ENCODE data around the gene XPO5. TPM values are rescaled to one million over a fixed set of nuclear protein-coding genes. Genes with fewer than 3 reads are reported as not detected.
A peak's percentile ranks its signal among the peaks of the same experiment; 100 is the strongest.
"Not testable (repeated sequence)": the region's sequence is repeated elsewhere in the genome, so short reads cannot be mapped to it uniquely, and the experiment has no call there.

The XPO5 gene
- total RNA-seq, 2 donors from 2014 or later = 38.3 to 48.6 TPM

DNA sequence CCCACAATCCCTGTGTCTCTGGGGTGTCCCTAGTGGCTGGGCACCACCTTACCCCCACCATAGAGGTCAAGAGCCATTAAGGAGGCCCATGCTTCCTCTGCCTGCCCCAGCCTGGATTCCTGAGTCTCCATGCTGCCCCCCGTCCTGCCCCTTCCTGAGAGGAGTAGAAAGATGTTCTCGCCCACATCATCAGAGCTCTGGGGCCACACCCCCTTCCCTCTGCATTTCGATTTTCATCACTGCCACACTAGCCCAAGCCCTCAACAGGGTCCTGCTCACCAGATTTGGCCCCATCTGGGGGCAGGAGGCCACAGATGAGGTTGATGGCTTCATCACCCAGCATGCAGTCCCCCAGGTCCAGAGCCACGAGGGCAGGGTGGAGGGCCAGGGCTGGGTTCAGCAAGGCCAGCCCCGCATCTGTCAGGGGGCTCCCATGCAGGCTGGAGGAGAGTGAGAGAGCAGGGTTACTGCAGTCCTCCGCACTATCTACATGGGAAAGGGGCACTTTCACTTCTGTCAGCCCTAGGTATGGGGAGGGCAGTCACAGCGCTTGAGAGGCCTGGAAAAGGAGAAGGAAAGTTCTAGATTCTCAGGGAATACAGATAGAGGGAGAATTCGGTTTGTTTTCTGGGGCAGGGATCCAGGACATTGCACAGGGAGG is 67.2 kb downstream of the XPO5 start:
- DNase-seq (no peak), ATAC-seq (no peak)
- Mint-ChIP-seq H3K4me3 (peak overlapping the region; percentile 96), H3K27ac (peak overlapping the region; percentile 94), H3K36me3 (ENCODE audit: low read depth) (peaks cover 3% of the 10 kb centered on the region), H3K4me1 (peaks cover 30% of the 10 kb centered on the region), H3K27me3 (peaks cover 22% of the 10 kb centered on the region)
- H3K9me3 ChIP-seq (ENCODE audit: control insufficient read depth, low read length, poor library complexity, severe bottlenecking) = no peaks in the 10 kb centered on the region

DNA sequence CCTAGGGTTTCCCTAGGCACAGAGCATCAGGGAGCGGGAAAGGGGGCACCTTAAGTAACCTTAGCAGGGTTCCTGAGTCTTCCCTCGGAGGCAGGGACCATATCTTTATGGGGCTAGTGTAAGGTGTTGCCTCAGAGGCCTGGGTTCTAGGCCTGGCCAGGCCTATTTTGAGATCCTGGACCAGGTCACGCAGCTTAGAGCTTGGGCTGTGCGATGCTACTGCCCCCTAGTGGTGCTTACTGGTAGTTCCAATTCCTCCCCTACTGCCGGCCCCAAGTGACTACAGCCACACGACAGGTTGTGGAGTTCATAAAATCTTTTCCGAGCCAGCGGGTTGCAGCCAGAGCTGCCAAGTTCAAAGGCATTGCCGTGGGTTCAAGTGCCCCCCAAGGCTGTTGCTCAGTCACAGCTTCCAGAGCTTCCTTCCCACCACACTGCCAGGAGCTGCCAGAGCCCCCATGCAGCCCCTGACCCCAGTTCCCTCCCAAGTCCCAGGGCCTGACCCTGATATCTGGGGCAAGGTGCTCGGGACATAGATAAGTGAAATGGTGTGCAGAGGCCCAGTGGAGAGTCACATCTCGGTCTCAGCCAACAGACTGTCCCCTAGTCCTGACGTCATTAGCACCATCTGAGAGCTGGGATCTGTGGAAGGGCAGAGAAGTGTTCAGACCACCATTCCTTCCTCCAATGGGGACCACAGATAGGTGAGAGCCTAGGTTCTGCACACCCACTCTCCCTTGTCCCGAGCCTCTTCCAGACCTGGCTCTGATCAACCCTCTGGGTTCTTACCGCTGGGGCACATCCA is 69.0 kb downstream of the XPO5 start:
- no peak overlapping the region for H3K4me3 Mint-ChIP-seq

DNA sequence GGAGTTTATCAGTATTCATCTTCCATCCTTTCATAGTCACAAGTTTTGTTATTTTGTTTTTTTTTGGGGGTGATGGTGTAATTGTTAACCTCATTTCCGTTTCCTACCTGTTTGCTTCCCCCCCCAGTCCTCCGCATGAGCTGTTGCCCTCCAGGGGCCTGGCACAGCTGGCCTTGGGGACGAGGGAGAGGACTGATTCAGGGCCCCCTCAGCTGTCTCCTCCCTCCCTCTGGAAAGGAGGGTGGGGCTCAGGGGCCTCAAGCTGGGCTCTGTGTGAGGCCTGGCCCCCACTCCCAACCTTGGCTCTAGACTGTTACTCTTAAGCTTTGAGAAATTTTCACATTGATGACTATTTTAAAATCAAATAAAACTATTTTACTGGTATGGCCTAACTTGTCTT is 69.7 kb downstream of the XPO5 start:
- DNase-seq = no peak
- Mint-ChIP-seq H3K27ac (peak overlapping the region; percentile 72), H3K4me3 (no peak overlapping the region), H3K36me3 (ENCODE audit: low read depth) (peaks cover 5% of the 10 kb centered on the region), H3K4me1 (peaks cover 22% of the 10 kb centered on the region), H3K27me3 (peaks cover 22% of the 10 kb centered on the region)
- no peaks in the 10 kb centered on the region for H3K9me3 ChIP-seq (ENCODE audit: control insufficient read depth, low read length, poor library complexity, severe bottlenecking)
- no peak for ATAC-seq

More for the DNA sequence above, 69.0 kb downstream of the XPO5 start:
- Mint-ChIP-seq H3K27me3 (peaks cover 22% of the 10 kb centered on the region), H3K36me3 (ENCODE audit: low read depth) (peaks cover 3% of the 10 kb centered on the region), H3K27ac (peak overlapping the region; percentile 72), H3K4me1 (peaks cover 25% of the 10 kb centered on the region)
- ATAC-seq = peak; percentile 67
- DNase-seq = peak; percentile 59 to 76 (median 63)
- no peaks in the 10 kb centered on the region for H3K9me3 ChIP-seq (ENCODE audit: control insufficient read depth, low read length, poor library complexity, severe bottlenecking)

DNA sequence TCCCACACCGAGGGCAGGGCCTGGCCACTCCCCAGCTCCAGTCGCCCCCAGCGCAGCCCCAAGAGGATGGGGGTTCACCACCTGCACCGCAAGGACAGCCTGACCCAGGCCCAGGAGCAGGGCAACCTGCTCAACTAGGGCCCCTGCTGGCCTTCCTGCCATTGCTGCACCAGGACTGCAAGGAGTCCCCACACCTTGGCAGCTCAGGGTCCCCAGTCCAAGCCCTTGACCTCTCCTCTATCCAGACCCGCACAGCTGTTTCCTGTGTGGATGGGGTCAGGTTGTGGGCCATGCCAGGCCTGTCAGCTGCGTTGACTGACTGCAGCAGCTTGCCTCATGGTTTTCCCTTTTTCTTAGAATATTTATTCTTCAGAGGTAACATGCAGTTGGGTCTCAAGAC is 70.1 kb downstream of the XPO5 start:
- peaks cover 22% of the 10 kb centered on the region for H3K27me3 Mint-ChIP-seq
- no peaks in the 10 kb centered on the region for H3K9me3 ChIP-seq (ENCODE audit: control insufficient read depth, low read length, poor library complexity, severe bottlenecking)
- H3K4me1 Mint-ChIP-seq = peaks cover 20% of the 10 kb centered on the region
- H3K4me3 Mint-ChIP-seq = no peak overlapping the region
- DNase-seq (no peak), ATAC-seq (no peak)
- peak overlapping the region; percentile 72 for H3K27ac Mint-ChIP-seq
- peaks cover 6% of the 10 kb centered on the region for H3K36me3 Mint-ChIP-seq (ENCODE audit: low read depth)

DNA sequence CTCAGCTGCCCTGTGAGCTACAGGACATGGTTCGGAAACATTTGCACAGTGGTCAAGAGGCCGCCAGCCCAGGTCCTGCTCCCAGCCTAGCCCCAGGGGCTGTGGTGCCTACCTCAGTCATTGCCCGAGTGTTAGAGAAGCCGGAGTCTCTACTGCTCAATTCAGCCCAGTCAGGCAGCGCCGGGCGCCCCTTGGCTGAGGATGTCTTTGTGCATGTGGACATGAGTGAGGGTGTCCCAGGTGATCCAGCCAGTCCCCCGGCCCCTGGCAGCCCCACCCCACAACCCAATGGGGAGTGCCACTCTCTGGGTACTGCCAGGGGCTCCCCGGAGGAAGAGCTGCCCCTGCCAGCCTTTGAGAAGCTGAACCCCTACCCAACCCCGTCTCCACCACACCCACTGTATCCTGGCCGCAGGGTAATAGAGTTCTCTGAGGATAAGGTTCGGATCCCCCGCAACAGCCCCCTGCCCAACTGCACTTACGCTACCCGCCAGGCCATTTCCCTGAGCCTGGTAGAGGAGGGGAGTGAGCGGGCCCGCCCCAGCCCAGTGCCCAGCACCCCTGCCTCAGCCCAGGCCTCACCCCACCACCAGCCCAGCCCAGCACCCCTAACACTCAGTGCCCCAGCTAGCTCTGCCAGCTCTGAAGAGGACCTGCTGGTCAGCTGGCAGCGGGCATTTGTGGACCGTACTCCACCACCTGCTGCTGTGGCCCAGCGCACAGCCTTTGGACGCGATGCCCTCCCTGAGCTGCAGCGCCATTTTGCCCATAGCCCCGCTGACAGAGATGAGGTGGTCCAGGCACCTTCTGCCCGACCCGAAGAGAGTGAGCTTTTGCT is 70.9 kb downstream of the XPO5 start:
- no peak for ATAC-seq
- Mint-ChIP-seq H3K4me1 (peaks cover 17% of the 10 kb centered on the region), H3K27me3 (peaks cover 22% of the 10 kb centered on the region), H3K36me3 (ENCODE audit: low read depth) (peaks cover 7% of the 10 kb centered on the region), H3K4me3 (no peak overlapping the region), H3K27ac (no peak overlapping the region)
- no peak for DNase-seq
- H3K9me3 ChIP-seq (ENCODE audit: control insufficient read depth, low read length, poor library complexity, severe bottlenecking) = no peaks in the 10 kb centered on the region

DNA sequence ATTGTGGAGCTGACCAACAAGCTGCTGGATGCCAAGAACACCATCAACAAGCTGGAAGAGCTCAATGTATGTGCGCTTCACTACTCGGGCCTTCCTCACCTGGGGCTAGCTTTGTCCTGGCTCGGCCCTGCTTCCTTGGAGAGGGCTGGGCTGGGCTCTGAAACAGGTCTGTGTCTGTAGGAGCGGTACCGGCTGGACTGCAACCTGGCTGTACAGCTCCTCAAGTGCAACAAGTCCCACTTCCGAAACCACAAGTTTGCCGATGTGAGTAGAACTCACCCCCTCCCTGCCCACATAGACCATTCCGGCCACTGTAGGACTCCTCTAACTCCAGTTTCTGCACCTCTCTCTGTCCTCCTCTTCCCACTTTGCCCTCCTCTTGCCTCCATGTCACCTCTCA is 72.4 kb downstream of the XPO5 start:
- H3K4me3 Mint-ChIP-seq = no peak overlapping the region
- H3K4me1 Mint-ChIP-seq = peaks cover 9% of the 10 kb centered on the region
- ATAC-seq (no peak), DNase-seq (no peak)
- no peak overlapping the region for H3K27ac Mint-ChIP-seq
- H3K27me3 Mint-ChIP-seq = peaks cover 12% of the 10 kb centered on the region
- H3K36me3 Mint-ChIP-seq (ENCODE audit: low read depth) = peaks cover 7% of the 10 kb centered on the region
- H3K9me3 ChIP-seq (ENCODE audit: control insufficient read depth, low read length, poor library complexity, severe bottlenecking) = no peaks in the 10 kb centered on the region

DNA sequence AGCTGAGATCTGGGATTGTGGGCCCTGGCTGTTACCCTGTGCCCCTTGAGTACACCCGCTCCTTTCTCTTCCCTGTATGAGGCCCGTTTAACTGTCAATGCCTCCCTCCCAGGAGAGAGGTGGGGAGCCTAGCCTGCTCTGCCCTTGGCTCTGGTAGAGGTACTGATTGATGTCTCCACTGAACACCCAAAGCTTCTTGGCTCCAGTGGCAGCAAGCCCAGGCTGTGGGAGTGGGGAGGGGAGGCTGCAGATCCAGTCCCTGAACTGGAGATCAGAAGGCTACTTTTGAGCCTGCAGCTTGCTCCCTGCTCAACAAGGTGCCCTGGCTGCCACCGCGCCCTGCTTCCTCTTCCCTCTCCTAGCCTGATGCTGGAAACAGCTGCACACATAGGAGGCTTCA is 73.2 kb downstream of the XPO5 start:
- H3K9me3 ChIP-seq (ENCODE audit: control insufficient read depth, low read length, poor library complexity, severe bottlenecking) = no peaks in the 10 kb centered on the region
- Mint-ChIP-seq H3K4me3 (no peak overlapping the region), H3K4me1 (peaks cover 9% of the 10 kb centered on the region), H3K27ac (no peak overlapping the region), H3K27me3 (peaks cover 4% of the 10 kb centered on the region), H3K36me3 (ENCODE audit: low read depth) (peaks cover 7% of the 10 kb centered on the region)
- no peak for DNase-seq
- no peak for ATAC-seq

DNA sequence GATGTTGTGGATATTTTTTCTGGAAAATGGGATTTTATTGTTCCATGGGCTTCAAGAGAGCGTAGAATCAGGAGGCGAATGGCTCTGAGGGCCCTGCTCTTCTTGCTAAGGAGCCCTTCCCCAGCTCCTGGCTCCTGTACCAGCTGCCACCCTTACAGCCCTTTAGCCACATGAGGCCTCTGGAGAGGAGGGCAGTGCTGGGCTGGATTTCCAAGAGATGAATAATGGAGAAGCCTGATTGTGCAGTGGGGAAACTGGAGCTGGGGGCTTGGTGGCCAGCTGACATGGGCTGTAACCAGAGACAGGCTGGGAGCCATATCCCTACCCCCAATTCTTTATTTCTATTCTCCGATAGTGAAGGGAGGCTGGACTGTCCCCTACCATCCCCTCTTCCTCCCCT is 74.9 kb downstream of the XPO5 start:
- Mint-ChIP-seq H3K27ac (no peak overlapping the region), H3K4me1 (peaks cover 5% of the 10 kb centered on the region), H3K4me3 (no peak overlapping the region), H3K27me3 (no peaks in the 10 kb centered on the region), H3K36me3 (ENCODE audit: low read depth) (peaks cover 7% of the 10 kb centered on the region)
- H3K9me3 ChIP-seq (ENCODE audit: control insufficient read depth, low read length, poor library complexity, severe bottlenecking) = no peaks in the 10 kb centered on the region
- ATAC-seq (no peak), DNase-seq (no peak)

DNA sequence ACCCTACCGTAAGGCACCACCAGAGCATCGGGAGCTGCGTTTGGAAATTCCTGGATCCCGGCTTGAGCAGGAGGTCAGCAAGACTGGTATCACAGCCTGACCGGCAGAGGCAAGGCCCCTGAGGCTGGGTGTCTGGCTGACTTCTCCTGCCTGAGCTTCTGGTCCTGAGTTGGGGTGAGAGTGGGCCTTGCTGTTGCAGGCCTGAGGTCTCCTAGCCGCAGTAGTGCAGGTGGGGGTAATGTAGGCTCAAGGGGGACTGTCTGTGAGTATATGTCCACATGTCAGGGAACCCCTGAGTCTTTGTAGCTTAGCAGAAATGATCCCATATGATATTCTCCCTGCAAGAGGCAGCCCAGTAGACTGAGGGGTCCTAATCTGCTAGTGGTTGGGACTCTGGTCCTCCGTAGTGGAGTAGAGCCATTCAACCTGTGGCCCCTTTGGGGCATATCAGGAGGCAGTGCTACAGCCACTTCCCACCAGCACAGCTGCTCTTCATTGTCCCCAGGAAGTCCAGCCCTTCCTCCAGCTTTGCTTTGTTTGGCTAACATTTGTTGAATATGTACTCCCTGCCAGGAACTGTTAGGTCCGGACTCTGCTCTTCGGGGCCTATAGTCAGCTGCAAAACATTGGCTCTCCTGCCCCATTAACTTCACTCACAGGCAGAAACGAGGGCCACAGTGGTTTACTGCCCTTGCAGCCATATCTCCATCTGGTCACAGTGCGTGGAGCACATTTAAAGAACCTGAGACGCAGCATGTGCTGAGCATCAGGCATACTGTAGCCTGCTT is 76.6 kb downstream of the XPO5 start:
- DNase-seq (no peak), ATAC-seq (no peak)
- H3K27me3 Mint-ChIP-seq = no peaks in the 10 kb centered on the region
- H3K27ac Mint-ChIP-seq = no peak overlapping the region
- H3K4me1 Mint-ChIP-seq = peaks cover 14% of the 10 kb centered on the region
- H3K36me3 Mint-ChIP-seq (ENCODE audit: low read depth) = peaks cover 7% of the 10 kb centered on the region
- H3K4me3 Mint-ChIP-seq = no peak overlapping the region
- no peaks in the 10 kb centered on the region for H3K9me3 ChIP-seq (ENCODE audit: control insufficient read depth, low read length, poor library complexity, severe bottlenecking)

DNA sequence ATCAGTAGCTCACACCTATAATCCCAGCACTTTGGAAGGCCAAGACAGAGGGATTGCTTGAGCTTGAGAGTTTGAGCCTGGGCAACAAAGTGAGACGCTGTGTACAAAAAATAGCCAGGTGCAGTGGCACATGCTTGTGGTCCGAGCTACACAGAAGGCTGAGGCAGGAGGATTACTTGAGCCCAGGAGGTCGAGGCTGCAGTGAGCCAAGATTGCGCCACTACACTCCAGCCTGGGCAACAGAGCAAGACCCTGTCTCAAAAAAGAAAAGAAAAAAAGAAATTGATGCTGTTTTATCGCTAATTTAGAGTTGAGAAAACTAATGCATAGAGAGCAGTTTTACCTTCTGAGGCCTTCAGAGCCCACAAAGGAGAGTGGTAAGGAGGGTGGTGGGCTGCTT is 77.5 kb downstream of the XPO5 start:
- ATAC-seq; DNase-seq; H3K27ac Mint-ChIP-seq; H3K36me3 Mint-ChIP-seq (ENCODE audit: low read depth); H3K27me3 Mint-ChIP-seq; H3K4me3 Mint-ChIP-seq; H3K9me3 ChIP-seq (ENCODE audit: control insufficient read depth, low read length, poor library complexity, severe bottlenecking): not testable (repeated sequence)
- peaks cover 18% of the 10 kb centered on the region for H3K4me1 Mint-ChIP-seq

DNA sequence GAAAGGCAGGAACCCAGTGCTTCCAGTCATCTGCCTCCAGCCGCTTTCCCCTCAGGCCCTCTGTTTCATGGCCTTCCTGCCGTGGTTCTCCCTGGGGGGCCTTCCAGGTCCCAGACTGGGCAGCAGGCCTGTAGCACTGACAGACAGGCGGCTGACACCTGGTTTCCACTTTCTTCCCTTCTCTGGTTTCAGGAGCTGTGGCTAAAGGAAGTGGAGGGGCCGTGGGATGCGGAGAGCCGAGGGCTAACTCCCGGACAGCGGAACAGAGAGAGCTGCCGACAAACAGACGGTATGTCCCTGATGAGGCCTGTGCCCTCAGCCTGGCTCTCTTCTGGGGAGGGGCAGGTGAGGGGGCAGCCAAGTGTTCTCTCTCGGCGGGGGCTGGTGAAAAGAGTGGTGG is 78.1 kb downstream of the XPO5 start:
- H3K4me1 Mint-ChIP-seq = peaks cover 21% of the 10 kb centered on the region
- DNase-seq = no peak
- ATAC-seq = no peak
- no peaks in the 10 kb centered on the region for H3K27me3 Mint-ChIP-seq
- no peak overlapping the region for H3K4me3 Mint-ChIP-seq
- H3K36me3 Mint-ChIP-seq (ENCODE audit: low read depth) = peaks cover 7% of the 10 kb centered on the region
- H3K27ac Mint-ChIP-seq = no peak overlapping the region
- H3K9me3 ChIP-seq (ENCODE audit: control insufficient read depth, low read length, poor library complexity, severe bottlenecking) = no peaks in the 10 kb centered on the region

DNA sequence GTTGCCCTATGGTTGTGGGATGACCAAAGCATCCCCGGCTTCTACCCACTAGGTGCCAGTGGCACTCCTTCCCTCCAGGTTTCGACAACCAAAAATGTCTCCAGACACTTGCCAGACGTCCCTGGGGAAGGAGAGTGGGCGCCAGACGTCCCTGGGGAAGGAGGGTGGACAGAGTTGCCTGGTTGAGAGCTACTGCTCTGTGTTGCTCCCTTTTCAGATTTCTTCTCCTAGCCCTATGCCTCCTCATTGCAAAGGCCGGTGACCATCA is 78.8 kb downstream of the XPO5 start:
- H3K27me3 Mint-ChIP-seq = no peaks in the 10 kb centered on the region
- H3K4me3 Mint-ChIP-seq = no peak overlapping the region
- H3K9me3 ChIP-seq (ENCODE audit: control insufficient read depth, low read length, poor library complexity, severe bottlenecking) = no peaks in the 10 kb centered on the region
- H3K27ac Mint-ChIP-seq = no peak overlapping the region
- ATAC-seq (no peak), DNase-seq (no peak)
- peaks cover 25% of the 10 kb centered on the region for H3K4me1 Mint-ChIP-seq
- peaks cover 7% of the 10 kb centered on the region for H3K36me3 Mint-ChIP-seq (ENCODE audit: low read depth)
